Esophagus mucosa (tissue), 1 donor: ENCODE measurements around the gene CACNA1C. TPM values are rescaled to one million over a fixed set of nuclear protein-coding genes. Genes with fewer than 3 reads are reported as not detected.
"Not testable (repeated sequence)": the region's sequence is repeated elsewhere in the genome, so short reads cannot be mapped to it uniquely, and the experiment has no call there.

Experiments used
- ATAC-seq: fragments of 200-7000 bp; cut with Tn5 transposase; one replicate; pipeline ENCODE4 v1.9.1; 2020
- total RNA-seq: library from RNA; stranded (reverse); gene quantifications from one replicate; pipeline ENCODE4 v1.2.4, GENCODE V29; 2023
- donor health status: DM: yes; HTN: yes; CAD: no.

The CACNA1C gene
- total RNA-seq, 1 donor from 2014 or later = 1.1 TPM

- ATAC-seq = no peak
Observed at GRCh38 chr12:2461645-2462044, 408.9 kb downstream of the CACNA1C start.

- ATAC-seq = peak; percentile 31
Observed at GRCh38 chr12:2462087-2462486, 409.3 kb downstream of the CACNA1C start.

DNA sequence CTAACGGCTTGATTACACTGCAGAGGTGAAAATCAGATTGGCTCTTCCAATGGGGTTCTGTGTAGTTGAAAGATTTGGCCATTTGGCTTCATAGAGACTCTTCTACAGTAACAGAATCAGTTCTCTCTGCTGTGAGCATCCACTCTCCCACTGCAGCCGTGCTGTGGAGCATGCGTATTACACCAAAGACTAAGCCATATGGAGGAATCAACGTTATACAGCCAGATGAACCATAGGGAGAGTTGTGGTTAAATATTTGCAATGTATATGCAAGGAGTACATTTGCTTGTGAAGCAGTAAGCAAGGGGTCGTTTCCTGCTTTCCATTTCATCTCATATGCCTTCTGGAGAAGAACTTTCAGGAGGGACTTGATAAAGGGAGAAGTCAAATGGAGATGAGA lies 410.9 kb downstream of the CACNA1C start:
- no peak for ATAC-seq

DNA sequence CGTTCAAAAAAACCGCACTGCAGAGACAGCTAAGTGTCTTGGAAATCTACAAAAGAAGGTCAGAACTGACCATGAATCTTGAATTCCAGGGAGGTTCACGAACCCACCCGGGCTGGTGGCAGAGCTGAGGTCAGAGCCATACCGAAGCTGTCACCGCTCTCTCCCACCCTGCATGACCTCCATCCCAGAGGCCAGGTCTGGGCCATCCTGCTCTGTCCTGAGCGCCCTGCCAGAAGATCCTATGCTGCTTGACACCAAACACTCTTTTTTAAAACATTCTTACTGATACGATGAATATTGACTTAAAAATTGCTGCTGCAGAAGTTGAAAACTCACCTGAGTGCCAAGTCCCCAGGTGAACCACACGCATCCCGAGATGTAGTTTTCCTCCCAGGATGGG lies 412.9 kb downstream of the CACNA1C start:
- no peak for ATAC-seq

DNA sequence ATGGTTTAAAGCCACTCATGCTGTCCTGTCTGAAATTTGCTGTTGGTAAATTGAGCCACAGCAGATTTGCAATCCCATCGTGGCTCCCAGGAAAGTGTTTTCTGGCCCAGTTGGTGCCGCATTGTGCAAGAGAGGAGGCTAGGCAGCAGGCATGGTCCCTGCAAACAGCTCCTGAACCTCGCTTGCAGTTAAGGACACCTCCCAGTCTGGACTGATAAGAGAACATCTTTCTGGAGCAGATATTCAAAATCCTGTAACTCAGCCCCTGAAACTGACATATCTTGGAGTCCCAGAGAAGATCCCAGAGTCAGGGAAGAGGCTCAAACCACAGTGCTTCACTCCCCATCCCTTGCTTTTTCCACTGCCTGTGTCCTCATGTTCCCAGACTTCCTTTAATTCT lies 413.4 kb downstream of the CACNA1C start:
- no peak for ATAC-seq

DNA sequence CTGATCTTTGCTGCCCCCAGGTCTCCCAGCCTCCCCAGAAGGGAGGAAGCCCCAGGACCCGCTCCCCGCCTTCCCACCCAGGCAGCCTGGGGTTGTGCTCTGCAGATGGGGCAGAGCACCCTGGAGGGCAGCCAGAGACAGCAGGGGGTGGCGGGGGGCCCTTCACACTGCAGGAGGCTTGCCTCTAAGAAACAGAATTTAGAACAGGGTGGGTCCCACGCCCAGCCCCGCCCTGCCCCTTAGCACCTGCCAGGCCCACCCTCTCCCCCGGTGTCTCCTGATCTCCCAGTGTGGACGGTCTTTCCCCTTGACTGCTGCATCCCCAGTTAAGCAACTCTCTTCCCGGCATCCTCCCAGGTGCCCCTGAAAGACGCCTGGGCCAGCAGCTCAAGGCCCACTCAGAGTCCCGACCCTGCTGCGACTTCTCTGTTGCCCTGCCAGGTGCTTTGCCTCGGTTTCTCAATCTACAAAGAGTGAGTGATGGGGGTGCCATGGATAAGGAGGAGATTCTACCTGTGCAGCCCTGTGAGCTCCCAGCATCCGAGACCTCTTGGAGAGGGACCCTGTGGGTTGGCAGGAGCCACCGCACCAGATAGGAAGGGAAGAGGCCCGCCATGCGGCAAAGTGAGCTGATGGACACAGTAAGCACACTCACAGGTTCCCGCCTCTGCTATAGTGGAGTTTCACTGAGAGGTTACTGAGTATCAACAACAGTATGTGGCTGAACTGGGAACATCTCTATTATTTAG lies 414.8 kb downstream of the CACNA1C start:
- ATAC-seq = no peak

DNA sequence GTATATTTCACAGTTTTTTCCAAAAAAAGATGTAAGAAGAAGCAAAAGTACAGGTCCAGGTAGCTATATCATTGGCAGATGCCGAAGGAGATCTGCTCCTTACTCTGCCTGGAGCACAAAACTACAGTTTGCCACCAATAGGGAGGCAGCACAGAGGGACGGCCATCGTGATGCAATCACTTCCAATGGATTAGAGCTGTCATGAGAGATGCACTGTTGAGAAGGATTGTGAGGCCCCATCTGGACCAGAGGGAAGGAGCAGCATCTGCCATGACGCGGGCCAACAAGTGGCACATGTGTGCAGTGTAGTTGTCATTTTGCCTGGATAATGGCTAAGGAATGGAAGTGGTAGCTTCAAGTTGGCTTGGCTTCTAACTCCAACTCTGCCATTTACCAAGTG lies 423.2 kb downstream of the CACNA1C start:
- no peak for ATAC-seq

GRCh38 chr12:2477009-2477766 lies 424.4 kb downstream of the CACNA1C start:
- no peak for ATAC-seq

- ATAC-seq = no peak
Observed at GRCh38 chr12:2479851-2480535, 427.2 kb downstream of the CACNA1C start.

GRCh38 chr12:2481346-2481745 lies 428.6 kb downstream of the CACNA1C start:
- ATAC-seq = no peak

DNA sequence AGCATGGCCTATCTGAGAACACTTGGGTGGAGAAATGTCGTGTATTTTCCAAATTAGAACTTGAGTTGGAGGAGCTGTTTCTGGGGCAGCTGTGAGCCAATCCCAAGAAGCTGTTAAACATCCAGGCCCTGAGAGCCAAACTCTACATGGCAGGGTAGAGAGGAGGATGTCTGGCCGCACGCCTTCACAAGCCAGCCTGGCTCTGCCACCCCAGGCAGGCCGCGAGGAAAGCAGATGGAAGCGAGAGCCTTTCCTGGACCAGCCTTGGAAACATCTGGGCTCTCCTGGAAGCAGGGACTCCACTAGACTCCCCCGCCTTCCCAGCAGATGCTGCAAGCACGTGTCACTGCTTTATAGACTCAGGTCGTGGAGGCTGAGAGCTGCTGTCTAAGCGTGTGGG lies 429.2 kb downstream of the CACNA1C start:
- ATAC-seq = no peak

DNA sequence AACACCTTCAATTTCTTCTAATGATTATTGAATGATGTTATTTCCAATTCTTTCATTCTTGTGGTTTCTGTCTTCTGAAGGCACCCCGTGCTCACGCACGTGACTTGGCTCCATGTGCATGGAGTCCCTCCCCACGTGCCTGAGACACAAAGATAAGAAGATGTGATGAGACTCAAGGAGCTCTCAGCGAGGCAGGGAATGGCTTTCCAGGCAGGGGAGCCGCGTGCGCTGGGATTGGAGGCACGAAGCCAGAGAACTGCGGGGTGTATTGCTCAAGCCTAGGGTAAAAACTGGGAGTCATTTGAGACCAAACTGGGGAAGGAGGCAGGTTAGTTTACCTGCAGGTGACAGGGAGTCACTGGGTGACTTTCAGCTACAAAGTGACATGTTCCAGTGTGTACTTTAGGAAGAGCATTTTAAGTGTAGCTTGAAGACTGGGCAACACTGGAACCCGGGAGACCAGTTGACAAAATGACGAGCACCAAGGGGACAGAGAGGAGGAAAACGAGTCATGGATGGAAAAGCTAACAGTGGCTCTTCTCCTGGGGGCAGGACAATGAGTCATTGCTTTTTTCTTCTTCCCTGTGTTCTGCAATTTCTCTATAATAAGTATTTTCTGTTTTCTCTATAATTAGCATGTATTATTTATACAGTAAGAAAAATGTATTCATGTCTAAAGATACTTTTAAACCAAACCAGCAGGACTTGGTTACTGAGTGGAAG lies 430.3 kb downstream of the CACNA1C start:
- ATAC-seq = no peak

- no peak for ATAC-seq
Observed at GRCh38 chr12:2483713-2484112, 430.9 kb downstream of the CACNA1C start.

DNA sequence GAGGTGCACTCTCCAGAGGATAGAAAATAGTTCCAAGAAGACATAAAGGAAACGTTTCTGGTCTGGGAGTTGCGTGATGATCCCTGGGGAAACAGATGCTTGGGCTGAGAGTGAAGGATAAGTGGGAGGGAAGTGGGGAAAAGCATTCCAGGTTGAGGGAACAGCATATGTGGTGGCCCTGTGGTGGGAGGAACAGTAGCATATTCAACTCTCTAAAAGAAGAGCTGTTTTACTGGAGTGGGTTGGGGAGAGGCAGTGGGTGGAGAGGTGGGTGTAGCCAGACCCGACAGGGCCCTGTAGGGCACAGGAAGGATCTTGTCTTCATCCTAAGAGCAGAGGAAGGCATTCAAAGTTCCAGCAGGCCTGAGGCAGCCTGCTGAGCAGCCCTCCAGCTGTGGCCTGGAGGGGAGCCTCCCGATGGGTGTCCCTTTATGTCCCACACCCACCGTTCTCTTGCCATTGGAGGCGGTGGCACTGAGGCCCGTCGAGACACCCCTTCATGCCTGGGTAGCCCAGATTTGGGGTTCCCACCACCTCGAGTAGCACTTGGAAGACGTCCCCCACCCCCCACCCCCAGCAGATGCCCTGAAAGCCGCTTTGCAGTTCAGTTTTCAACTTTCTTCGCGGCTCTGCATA lies 431.5 kb downstream of the CACNA1C start:
- ATAC-seq = no peak

GRCh38 chr12:2485681-2486080 lies 432.9 kb downstream of the CACNA1C start:
- ATAC-seq = no peak

DNA sequence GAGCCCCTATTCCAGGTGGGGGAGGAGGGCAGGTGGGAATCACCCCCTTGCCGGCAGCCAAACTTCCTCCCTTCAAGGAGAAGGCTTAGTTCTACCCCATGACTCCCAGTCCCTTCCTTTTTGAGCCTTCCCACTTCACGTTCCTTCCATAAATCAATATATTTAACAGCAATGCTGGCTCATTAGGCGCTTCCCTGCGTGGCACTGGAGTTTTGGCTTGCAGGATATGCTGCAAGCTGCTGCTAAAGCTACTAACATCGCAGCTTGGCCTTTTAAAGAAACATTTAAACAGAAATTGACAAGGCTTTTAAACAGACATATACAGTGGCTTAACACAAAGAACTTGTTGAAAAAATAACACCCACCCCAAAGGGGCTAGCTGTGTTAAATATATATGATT lies 434.0 kb downstream of the CACNA1C start:
- no peak for ATAC-seq

DNA sequence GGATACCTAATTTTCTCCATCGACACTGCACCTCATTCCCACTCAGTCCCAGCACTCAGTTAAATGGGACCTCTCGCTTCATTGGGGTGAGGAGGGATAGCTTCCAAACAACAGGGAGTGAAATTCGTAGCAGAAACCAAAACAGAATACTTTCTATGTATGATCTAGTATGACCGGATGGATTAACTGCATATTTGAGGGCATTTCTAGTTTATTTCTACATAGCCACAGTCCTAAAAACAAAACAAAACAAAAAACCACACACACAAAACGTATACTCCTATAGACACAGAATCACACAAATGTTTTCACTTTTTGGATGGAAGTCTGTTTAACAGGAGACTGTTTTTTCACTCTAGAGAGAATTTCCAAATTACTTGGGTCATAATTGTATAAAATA lies 434.5 kb downstream of the CACNA1C start:
- no peak for ATAC-seq

DNA sequence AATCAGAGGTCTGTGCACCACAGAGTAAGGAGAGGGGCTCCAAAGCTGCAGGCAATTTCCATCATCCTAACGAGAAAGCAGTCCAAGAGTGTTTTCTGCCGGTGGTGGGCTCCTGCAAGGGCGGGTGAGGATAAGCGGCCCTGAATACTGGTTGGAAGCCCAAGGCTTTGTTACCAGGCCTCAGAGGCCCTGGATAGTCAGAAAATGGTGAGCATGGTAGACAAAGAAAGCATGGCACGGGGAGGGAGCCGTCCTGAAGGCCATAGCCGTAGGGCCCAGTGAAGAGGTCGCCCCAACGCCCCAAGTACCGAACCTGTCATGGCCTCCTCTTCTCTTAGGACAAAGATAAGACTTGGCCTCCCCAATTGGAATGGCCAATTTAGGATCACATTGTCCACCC lies 435.3 kb downstream of the CACNA1C start:
- no peak for ATAC-seq

- no peak for ATAC-seq
Observed at GRCh38 chr12:2488596-2488995, 435.8 kb downstream of the CACNA1C start.

- no peak for ATAC-seq
Observed at GRCh38 chr12:2489275-2489674, 436.5 kb downstream of the CACNA1C start.

DNA sequence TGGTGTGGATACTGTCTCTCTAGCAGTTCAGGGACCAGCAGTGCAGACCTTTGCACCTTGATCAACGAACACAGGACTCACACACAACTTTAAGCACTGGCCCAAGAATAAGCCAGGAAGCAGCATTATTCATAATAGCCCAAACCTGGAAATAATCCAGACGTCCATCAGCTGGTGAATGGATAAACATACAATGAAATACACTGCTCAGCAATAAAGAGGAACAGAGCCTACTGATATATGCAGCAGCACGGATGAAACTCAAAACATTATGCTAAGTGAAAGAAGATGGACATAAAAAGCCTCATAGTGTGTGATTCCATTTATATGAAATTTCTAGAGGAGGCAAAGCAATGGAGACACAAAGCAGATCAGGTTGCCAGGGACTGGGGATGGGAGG lies 438.0 kb downstream of the CACNA1C start:
- ATAC-seq = no peak

- not testable (repeated sequence) for ATAC-seq
Observed at GRCh38 chr12:2491349-2491748, 438.6 kb downstream of the CACNA1C start.
